Testis (tissue), 3 donors: ENCODE measurements around the gene CPXM1. TPM values are rescaled to one million over a fixed set of nuclear protein-coding genes. Genes with fewer than 3 reads are reported as not detected.

Experiments
- DNase-seq: peaks from one replicate; pipeline ENCODE4 v3.0.0-alpha.2; 2019
- H3K27ac ChIP-seq, 2 donors: fragments of 200-600 bp; sonication (generic); one replicate each; pipeline ENCODE4 v1.5.1; 2019
- H3K27me3 ChIP-seq: fragments of 200-600 bp; sonication (generic); one replicate; pipeline ENCODE4 v1.5.1; 2019
- H3K36me3 ChIP-seq: fragments of 200-600 bp; sonication (generic); one replicate; pipeline ENCODE4 v1.5.1; 2017; ENCODE audit warnings: low read depth; ENCODE audit errors: missing control alignments
- H3K4me1 ChIP-seq: fragments of 200-600 bp; sonication (generic); one replicate; pipeline ENCODE4 v1.5.1; 2019
- H3K4me3 ChIP-seq, 2 donors: fragments of 200-600 bp; sonication (generic); one replicate each; pipeline ENCODE4 v1.5.1; 2017 to 2019
- H3K9me3 ChIP-seq: fragments of 200-600 bp; sonication (generic); one replicate; pipeline ENCODE4 v1.5.1; 2017
- POLR2A ChIP-seq: fragments of 450-650 bp; IDR thresholded peaks from one replicate; pipeline ENCODE4 v1.6.1; 2017; ENCODE audit warnings: antibody characterized with exemption, mild to moderate bottlenecking, moderate library complexity
- WGBS, 2 donors: methylation state at CpG; one replicate each; pipeline ENCODE4 v1.1.5; 2018; 5-methylcytosine and 5-hydroxymethylcytosine counted together
- intact Hi-C: fragments of 100-400 bp; cut with DNase I; formaldehyde crosslinking; loops from one replicate; pipeline ENCODE4 v1.15.1; 2023; ENCODE audit warnings: low total_unique reads
- polyA plus RNA-seq: library from polyadenylated mRNA; stranded (reverse); fragments of 350-450 nt; fragmentation: Illumina TruSeq; extraction: RNeasy Lipid Tissue Mini Kit (QIAGEN cat#74804); gene quantifications from one replicate; pipeline ENCODE4 v1.2.3, GENCODE V29; 2014; ENCODE audit warnings: low read depth, low replicate concordance; ENCODE audit not compliant: insufficient read depth
- total RNA-seq, 2 donors: library from RNA; depleted of rRNA; stranded (reverse); fragments of >200 nt; gene quantifications; one replicate each; pipeline ENCODE4 v1.2.3, GENCODE V29; 2016
- TF ChIP-seq, protein P1 (sequence below), 3 experiments: fragments of 450-650 bp in 2 of 3; fragments of 200-600 bp in 1 of 3; sonication (generic) in 1 of 3; IDR thresholded peaks; one replicate each; pipeline ENCODE4 v1.5.1; 2016 to 2019; ENCODE audit warnings: antibody characterized with exemption in 3 of 3, mild to moderate bottlenecking in 2 of 3, moderate library complexity in 1 of 3

Gene CPXM1
- total and polyA plus RNA-seq, 3 donors from 2014 or later = 3.5 to 25.2 (median 8.6) TPM

GRCh38 chr20:2761885-2762284 lies 38.5 kb downstream of the CPXM1 start:
- no peaks in the 10 kb centered on the region for H3K27me3 ChIP-seq
- H3K36me3 ChIP-seq = no peaks in the 10 kb centered on the region
- WGBS, 2 donors = 94 to 95% methylated on average over 2 to 4 of the region's 4 CpGs
- TF ChIP-seq, protein P1, sequence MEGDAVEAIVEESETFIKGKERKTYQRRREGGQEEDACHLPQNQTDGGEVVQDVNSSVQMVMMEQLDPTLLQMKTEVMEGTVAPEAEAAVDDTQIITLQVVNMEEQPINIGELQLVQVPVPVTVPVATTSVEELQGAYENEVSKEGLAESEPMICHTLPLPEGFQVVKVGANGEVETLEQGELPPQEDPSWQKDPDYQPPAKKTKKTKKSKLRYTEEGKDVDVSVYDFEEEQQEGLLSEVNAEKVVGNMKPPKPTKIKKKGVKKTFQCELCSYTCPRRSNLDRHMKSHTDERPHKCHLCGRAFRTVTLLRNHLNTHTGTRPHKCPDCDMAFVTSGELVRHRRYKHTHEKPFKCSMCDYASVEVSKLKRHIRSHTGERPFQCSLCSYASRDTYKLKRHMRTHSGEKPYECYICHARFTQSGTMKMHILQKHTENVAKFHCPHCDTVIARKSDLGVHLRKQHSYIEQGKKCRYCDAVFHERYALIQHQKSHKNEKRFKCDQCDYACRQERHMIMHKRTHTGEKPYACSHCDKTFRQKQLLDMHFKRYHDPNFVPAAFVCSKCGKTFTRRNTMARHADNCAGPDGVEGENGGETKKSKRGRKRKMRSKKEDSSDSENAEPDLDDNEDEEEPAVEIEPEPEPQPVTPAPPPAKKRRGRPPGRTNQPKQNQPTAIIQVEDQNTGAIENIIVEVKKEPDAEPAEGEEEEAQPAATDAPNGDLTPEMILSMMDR (IDR thresholded peaks at IDR 0.05) = no peak
- TF ChIP-seq POLR2A = no peak
- H3K9me3 ChIP-seq = no peaks in the 10 kb centered on the region
- intact Hi-C loops = no loop called here
- no peak overlapping the region for H3K27ac ChIP-seq
- no peaks in the 10 kb centered on the region for H3K4me1 ChIP-seq
- no peak overlapping the region for H3K4me3 ChIP-seq
- DNase-seq = no peak

- no peaks in the 10 kb centered on the region for H3K27me3 ChIP-seq
- intact Hi-C loops = no loop called here
- no peak for DNase-seq
- no peak overlapping the region for H3K27ac ChIP-seq
- no peaks in the 10 kb centered on the region for H3K4me1 ChIP-seq
- WGBS, 2 donors = 85 to 92% methylated on average over 2 of the region's 2 CpGs
- H3K4me3 ChIP-seq = no peak overlapping the region
- TF ChIP-seq POLR2A = no peak
- TF ChIP-seq, protein P1 (IDR thresholded peaks at IDR 0.05) = no peak
- H3K36me3 ChIP-seq = no peaks in the 10 kb centered on the region
- H3K9me3 ChIP-seq = no peaks in the 10 kb centered on the region
These were observed 39.5 kb downstream of the CPXM1 start for GRCh38 chr20:2760952-2761305.

DNA sequence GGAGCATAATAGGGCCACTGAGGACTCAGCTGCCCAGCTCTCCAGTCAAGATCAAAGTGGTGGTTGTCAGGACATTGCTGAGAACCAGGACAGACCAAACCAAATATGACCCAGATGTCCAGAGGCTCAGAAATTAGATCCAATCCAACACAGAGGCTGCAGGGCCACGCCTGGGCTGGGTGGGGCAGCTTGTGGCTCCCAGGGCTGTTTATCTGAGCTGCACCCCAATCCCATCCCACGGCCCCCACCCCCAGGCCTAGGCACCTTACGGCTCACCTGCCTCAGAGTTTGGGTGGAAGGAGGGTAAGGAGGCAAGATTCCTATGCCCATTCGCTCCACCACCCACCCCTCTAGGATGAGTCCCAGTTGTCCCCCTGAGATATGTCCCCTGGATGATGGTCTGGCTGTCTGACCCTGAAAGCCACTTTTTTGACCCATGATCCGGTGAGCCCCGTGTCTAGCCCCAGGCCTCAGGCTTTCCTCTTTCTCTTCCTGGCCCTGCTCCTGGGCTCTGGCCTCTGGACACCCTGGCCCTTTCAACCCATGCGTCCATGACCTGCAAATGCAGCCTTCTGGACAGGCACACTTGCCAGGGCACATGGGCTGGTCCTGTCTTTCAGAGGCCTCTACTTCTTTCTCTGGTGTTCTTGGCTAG lies 40.0 kb downstream of the CPXM1 start:
- Histone ChIP-seq H3K27ac (no peak overlapping the region), H3K4me3 (no peak overlapping the region), H3K27me3 (no peaks in the 10 kb centered on the region), H3K36me3 (no peaks in the 10 kb centered on the region), H3K4me1 (no peaks in the 10 kb centered on the region), H3K9me3 (no peaks in the 10 kb centered on the region)
- intact Hi-C loops = no loop called here
- no peak for DNase-seq
- 93 to 94% methylated on average over 7 of the region's 7 CpGs for WGBS, 2 donors
- no peak for TF ChIP-seq POLR2A
- TF ChIP-seq, protein P1 (IDR thresholded peaks at IDR 0.05) = no peak

DNA sequence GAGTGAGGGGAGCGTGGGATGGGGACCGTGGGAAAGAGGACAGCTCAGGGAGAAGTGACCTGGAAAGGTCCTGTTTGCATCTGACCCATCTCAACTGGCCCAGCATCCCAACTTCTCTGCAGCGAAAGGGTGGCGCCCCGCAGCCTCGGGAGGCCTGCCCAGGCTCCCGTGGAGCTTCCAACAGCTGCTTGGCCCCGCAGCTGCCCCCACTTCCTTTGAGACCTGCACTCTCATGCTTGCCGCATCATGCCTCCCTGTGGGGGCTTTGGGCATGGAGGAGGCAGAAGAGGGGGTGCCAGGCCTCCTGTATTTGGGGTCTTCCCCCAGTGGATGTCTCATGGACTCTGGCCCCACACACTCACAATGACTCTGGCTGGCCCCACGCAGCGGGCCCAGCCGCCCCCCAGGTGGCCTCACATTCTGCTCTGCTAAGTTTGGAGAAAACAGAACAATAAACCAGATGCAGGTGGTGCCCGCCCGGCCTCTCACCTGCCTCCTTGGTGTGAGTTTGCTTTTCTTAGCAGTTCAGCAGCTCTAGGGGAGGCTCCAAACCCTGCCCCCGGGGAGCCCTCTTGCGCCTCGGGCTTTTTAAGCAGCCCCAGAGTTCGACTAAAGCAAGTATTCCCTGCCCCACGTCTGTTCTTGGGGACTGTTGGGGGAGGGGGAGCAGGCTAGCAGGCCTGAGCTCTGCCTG lies 40.7 kb downstream of the CPXM1 start:
- intact Hi-C loops = no loop called here
- no peaks in the 10 kb centered on the region for H3K4me1 ChIP-seq
- 73 to 88% methylated on average over 15 to 19 of the region's 19 CpGs for WGBS, 2 donors
- H3K27ac ChIP-seq = no peak overlapping the region
- H3K4me3 ChIP-seq = no peak overlapping the region
- H3K36me3 ChIP-seq = no peaks in the 10 kb centered on the region
- TF ChIP-seq, protein P1 (IDR thresholded peaks at IDR 0.05) = no peak
- no peak for TF ChIP-seq POLR2A
- no peak for DNase-seq
- H3K9me3 ChIP-seq = no peaks in the 10 kb centered on the region
- H3K27me3 ChIP-seq = no peaks in the 10 kb centered on the region

- Histone ChIP-seq H3K4me3 (no peak overlapping the region), H3K27ac (no peak overlapping the region), H3K27me3 (no peaks in the 10 kb centered on the region), H3K4me1 (no peaks in the 10 kb centered on the region), H3K9me3 (no peaks in the 10 kb centered on the region), H3K36me3 (no peaks in the 10 kb centered on the region)
- TF ChIP-seq, protein P1 (IDR thresholded peaks at IDR 0.05) = no peak
- no peak for TF ChIP-seq POLR2A
- DNase-seq = no peak
- 82 to 92% methylated on average over 9 of the region's 10 CpGs for WGBS, 2 donors
- intact Hi-C loops = no loop called here
These were observed 41.3 kb downstream of the CPXM1 start for GRCh38 chr20:2759143-2759542.
